Superior temporal gyrus (tissue), 1 donor: Measurements from ENCODE around the gene GNAS-AS1.
"Not testable (repeated sequence)": the region's sequence is repeated elsewhere in the genome, so short reads cannot be mapped to it uniquely, and the experiment has no call there.

Experiments
- DNase-seq: peaks from one replicate; pipeline ENCODE4 v3.0.0-alpha.2; 2016; ENCODE audit errors: extremely low spot score

Gene GNAS-AS1

GRCh38 chr20:58835231-58835630 is 15.5 kb downstream of the GNAS-AS1 start:
- no peak for DNase-seq

GRCh38 chr20:58833921-58834320 is 16.8 kb downstream of the GNAS-AS1 start:
- no peak for DNase-seq

- DNase-seq = no peak
Observed at GRCh38 chr20:58832457-58832856, 18.2 kb downstream of the GNAS-AS1 start.

- DNase-seq = peak; percentile 21
Observed at GRCh38 chr20:58829531-58829941, 21.2 kb downstream of the GNAS-AS1 start.

- DNase-seq = not testable (repeated sequence)
Observed at GRCh38 chr20:58828804-58829203, 21.9 kb downstream of the GNAS-AS1 start.

- DNase-seq = no peak
Observed at GRCh38 chr20:58828136-58828535, 22.6 kb downstream of the GNAS-AS1 start.

GRCh38 chr20:58826271-58826670 is 24.4 kb downstream of the GNAS-AS1 start:
- DNase-seq = no peak

GRCh38 chr20:58825450-58825849 is 25.3 kb downstream of the GNAS-AS1 start:
- no peak for DNase-seq

- no peak for DNase-seq
Observed at GRCh38 chr20:58824843-58825242, 25.9 kb downstream of the GNAS-AS1 start.

- DNase-seq = no peak
Observed at GRCh38 chr20:58822748-58823730, 27.7 kb downstream of the GNAS-AS1 start.

- DNase-seq = no peak
Observed at GRCh38 chr20:58822149-58822548, 28.6 kb downstream of the GNAS-AS1 start.

- not testable (repeated sequence) for DNase-seq
Observed at GRCh38 chr20:58820515-58820914, 30.2 kb downstream of the GNAS-AS1 start.

- no peak for DNase-seq
Observed at GRCh38 chr20:58819921-58820320, 30.8 kb downstream of the GNAS-AS1 start.

- DNase-seq = no peak
Observed at GRCh38 chr20:58818586-58819285, 32.0 kb downstream of the GNAS-AS1 start.

- no peak for DNase-seq
Observed at GRCh38 chr20:58817748-58818147, 33.0 kb downstream of the GNAS-AS1 start.

GRCh38 chr20:58816957-58817651 is 33.6 kb downstream of the GNAS-AS1 start:
- no peak for DNase-seq

- DNase-seq = no peak
Observed at GRCh38 chr20:58816051-58816450, 34.7 kb downstream of the GNAS-AS1 start.

GRCh38 chr20:58815448-58815847 is 35.3 kb downstream of the GNAS-AS1 start:
- DNase-seq = no peak

GRCh38 chr20:58813369-58813768 is 37.3 kb downstream of the GNAS-AS1 start:
- DNase-seq = no peak

GRCh38 chr20:58811334-58811733 is 39.4 kb downstream of the GNAS-AS1 start:
- DNase-seq = no peak

- no peak for DNase-seq
Observed at GRCh38 chr20:58810879-58811250, 39.8 kb downstream of the GNAS-AS1 start.
